NCI-H2196 treated with DMSO at 0.1 percent for 48 hours (cell line): ENCODE data around the gene DNAJB1.
"Not testable (repeated sequence)": the region's sequence is repeated elsewhere in the genome, so short reads cannot be mapped to it uniquely, and the experiment has no call there.

ENCODE experiments used
- DNase-seq: peaks from one replicate; lab custom pipeline; 2025; ENCODE audit not compliant: unreplicated experiment; lab: John Stamatoyannopoulos, UW

The DNAJB1 gene

DNA sequence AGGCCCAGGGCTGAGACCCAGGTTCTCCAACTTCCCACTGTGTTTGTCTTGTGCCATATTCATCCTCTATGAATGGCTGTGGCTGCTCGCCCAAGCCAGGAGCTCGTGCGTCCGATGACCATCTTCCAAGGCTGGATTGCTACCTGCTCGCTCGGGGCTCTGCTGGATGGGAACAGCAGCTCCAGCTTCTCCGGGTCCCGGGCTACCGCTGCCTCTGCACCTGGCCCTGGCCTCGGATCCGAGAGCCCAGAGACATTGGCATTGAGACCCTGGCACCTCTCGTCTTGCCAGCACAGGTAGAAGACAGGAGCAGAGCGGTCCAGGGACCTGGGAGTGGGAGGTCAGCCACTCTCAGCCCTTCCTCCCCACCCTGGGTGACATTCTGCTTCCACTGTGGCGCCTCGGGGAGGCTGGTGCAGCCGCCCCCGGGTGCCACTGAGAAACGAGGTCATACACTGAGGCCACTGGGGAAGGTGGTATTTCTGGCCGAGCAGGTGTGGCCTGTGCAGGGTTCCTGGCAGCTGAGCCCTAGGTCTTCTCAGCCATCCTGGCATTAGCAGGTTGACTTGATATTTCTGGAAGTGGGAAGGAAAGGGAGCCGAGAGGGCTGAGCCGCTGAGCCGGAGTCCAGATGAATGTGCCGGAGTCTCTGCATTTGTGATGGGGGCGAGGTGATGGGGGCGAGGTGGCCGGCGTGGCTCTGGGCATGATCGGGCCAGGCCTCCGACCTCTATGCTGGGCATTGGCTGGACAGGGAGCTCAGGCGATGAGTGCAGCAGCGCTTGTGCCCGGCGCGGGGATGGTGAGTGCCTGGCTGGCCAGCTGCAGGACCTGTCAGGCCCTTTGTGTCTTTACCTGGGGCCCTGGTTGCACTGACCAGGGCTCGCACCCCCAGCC lies 35.1 kb upstream of the DNAJB1 start:
- no peak for DNase-seq

DNA sequence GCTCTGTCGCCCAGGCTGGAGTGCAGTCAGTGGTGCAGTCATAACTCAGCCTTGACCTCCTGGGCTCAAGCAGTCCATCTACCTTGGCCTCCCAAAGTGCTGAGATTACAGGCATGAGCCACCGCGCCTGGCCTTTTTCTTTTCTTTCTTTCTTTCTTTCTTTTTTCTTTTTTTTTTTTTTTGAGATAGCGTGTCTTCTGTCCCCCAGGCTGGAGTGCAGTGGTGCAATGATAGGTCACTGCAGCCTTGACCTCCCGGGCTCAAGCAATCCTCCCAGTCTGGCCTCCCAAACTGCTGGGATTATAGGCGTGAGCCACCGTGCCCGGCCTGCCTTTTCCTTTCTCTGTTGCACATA lies 33.8 kb upstream of the DNAJB1 start:
- DNase-seq, result not testable (repeated sequence)

DNA sequence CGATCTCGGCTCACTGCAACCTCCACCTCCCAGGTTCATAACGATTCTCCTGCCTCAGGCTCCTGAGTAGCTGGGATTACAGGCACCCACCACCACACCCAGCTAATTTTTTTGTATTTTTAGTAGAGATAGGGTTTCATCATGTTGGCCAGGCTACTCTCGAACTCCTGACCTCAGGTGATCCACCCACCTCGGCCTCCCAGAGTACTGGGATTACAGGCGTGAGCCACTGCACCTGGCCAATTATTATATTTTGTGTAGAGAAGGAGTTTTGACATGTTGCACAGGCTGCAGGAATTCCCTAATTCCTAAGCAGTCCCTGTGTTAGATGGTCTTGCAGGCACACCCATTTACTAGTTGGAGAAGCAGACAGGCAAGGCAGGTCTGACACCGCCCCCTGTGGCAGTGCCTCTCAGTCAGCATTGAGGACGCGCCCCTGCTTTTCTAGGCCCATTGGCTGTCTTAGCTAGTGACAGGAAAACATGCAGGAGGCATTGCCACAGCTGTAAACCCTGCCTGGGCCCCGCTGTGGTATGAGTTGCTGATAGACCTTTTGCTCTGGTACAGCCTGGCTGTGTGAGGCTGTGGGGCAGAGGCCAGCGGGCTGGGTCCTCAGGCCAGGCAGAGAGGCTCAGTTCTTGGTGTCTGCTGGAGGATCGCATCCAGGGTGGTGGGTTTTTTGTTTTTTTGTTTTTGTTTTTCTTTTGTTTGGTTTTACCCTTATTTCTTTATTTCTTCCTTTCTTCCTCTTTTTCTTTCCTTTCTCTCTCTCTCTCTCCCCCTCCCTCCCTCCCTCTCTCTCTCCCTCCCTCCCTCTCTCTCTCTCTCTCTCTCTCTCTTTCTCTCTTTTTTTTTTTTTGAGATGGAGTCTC lies 33.2 kb upstream of the DNAJB1 start:
- DNase-seq, result peak; percentile 14

DNA sequence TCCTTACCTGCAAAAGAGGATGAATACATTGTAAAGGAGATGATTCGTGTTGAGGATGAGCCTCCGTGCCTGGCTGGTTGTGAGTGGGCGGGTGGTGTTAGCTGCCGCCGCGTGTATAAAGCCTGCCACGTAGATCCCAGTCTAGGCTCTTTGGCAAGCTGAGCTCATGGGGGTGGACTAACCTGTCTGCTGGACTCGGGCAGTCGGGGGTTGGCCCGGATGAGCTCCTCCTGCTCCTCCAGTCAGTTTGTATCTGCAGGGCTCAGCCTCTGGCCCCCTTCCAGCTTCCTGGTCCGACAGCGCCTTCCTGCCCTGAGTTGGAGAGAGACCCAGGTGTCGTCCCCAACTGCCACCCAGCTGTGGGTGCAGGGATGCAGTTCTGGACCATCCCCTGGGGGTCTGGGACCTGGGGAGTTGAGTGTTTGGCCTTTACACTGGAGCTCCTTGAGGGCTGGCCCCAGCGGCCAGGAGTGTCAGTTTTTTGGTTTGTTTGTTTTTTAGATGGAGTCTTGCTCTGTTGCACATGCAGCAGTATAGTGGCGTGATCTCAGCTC lies 32.1 kb upstream of the DNAJB1 start:
- DNase-seq, result peak; percentile 90

DNA sequence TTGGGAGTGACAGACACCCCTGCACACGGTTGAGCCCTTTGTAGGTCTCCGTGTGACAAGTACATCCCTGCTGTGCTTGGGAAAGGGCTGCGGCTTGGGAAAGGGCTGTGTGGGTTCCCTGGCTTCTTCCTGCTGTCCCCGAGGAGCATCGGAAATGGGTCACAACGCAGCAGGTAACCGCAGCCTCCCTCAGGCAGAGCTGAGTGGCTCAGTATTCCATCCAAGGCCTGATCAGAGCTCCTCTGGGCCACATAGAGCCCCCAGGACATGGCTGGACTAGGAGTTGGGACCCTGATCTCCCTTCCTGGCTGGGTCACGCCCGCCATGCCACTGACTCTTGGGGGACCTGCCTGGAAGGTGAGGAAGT lies 27.5 kb upstream of the DNAJB1 start:
- no peak for DNase-seq

DNA sequence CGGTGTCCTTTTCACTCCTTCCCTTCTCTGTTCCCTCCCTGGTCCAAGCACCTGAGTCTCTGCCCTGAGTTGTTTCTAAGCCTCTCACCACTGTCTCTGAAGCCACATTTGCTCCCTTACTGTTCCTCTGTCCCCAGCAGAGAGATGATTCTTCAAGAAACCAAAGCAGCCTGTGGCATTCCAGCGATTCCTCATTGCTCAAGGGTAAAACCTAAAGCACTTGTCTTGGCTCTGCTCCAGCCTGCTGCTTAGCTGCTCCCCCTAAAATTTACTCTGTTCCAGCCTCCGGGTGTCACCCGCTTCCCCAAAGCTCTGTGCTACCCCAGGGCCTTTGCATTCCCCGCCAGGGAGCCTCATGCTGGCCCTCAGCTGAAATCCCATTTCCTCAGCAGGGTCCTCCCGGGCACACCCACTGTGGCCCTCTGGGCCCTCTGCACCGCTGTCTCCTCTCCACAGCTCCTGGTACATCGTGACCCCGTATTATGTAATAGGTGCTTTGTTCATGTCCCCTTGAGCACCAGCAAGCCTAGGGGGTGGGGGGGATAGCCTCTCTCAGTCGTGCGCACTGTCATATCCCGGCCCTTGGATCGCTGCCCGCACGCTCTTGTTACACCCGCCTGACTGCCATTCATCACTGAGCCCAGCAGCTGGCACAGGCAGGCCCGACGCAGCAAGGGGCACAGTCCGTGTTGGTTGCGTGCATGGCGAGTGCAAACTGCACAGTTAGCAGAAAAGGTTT lies 26.9 kb upstream of the DNAJB1 start:
- peak; percentile 78 for DNase-seq

DNA sequence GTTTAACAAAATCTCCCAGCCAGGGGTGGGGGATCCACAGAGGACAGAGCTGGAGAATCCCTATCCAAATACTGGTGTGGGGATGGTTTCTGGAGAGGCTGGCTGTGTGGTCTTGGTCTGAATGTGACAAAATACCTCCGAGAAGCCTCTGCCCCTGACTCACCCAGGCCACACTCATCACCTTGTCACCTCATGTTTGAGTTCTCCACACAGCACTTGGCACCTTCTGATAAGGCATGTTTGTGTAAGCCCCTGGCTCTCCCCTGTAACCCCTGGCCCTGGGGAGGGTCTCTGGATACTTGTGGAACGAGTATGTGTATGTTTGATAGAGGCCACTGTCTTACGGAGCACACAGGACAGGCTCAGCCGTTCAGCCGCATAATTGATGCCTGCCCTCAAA lies 25.9 kb upstream of the DNAJB1 start:
- DNase-seq, result no peak

DNA sequence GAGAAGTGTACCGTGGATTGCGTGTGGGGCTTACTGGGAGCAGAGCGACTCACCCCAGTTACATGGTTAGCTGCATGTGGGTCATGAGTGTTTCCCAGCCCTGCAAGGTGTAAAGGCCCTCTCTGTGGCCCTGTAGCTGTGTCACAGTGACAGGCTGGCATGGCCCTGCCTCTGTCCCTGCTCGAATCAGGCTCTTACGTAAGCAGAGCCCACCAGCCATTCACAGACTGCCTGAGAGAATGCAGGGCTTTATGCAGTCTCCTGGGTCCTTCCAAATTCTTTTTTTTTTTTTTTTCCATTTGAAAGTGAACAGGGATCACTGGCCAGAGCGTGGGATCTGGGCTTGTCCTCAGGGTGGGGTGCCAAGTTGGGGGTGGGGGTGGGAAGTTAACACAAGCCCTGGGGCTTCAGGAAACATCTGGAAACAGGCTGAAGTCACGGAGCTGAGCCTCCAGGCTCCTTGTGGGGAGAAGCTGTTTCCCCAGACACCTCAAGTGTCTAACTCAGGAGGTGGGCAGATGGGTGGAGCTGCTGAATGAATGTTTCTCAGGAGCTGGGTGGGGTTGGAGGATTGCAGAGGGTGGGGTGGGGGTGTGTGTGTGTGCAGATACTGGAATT lies 24.6 kb upstream of the DNAJB1 start:
- no peak for DNase-seq

DNA sequence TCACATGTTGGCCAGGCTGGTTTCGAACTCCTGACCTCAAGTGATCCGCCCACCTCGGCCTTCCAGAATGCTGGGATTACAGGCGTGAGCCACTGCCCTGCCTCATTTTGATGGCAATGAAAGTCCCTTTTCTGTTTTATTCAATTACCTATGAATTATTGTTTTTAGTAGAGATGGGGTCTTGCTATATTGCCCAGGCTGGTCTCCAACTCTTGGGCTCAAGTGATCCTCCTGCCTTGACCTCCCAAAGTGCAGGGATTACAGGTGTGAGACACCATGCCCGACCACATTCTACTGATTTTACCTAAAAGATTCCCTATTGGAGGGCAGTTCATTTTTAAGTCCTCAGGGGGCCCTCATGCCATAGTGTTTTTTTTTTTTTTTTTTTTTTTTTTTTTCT lies 23.8 kb upstream of the DNAJB1 start:
- DNase-seq, result not testable (repeated sequence)

DNA sequence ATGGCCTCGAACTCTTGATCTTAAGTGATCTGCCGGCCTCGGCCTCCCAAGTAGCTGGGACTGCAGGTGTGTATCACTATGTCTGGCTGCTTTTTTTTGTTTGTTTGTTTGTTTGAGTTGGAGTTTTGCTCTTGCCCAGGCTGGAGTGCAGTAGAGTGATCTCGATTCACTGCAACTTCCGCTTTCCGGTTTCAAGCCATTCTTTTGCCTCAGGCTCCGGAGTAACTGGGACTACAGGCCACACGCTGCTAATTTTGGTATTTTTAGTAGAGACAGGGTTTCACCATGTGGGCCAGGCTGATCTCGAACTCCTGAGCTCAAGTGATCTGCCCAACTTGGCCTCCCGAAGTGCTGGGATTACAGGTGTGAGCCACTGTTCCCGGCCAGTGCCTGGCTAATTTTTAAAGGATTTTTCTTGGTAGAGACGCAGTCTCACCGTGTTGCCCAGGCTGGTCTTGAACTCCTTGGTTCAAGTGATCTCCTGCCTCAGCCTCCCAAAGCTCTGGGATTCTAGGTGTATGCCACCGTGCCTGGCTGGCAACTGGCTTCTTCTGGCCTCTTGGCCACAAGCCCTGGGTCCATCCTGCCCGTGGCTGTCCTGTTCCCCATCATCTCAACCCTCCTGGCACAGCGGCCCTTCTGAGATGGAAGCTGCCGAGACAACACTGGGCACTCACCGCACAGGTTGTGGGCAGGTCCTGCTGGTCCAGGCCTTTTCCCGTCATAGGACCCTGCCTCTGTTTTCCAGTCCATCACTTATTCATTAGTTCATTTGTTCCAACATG lies 22.7 kb upstream of the DNAJB1 start:
- DNase-seq, result no peak

DNA sequence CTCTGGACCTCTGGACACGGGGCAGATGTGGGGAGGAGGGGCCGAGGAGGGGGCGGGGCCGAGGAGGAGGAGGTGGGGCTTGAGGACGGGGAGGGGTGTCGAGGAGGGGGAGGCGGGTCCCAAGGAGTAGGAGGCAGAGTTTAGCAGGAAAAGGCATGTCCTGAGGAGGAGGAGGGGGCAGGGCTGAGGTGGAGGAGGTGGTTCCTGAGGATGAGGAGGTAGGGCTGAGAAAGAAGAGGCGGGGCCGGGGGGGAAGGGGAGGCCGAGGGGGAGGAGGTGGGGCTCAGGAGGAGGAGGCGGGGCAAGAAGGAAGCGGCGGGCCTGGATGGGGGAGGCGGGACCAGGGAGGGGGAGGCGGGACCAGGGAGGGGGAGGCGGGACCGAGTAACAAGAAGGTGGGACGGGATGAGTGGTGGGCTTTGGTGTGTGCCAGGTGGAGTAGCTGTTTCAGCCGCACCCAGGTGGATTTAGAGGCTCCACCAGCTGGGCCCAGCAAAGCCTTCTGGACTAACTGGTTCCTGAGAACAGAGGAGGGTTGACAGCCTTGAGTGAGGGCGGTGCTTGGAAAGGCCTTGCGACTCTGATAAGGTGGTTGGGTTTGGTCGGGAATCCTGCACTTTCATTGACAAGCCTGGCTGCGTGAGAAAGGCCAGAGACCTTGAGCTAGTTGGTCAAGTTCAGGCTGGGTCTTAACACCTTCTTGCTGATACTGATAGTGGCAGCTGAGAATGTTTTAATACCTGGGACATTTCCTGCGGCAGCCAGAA lies 18.9 kb upstream of the DNAJB1 start:
- no peak for DNase-seq

DNA sequence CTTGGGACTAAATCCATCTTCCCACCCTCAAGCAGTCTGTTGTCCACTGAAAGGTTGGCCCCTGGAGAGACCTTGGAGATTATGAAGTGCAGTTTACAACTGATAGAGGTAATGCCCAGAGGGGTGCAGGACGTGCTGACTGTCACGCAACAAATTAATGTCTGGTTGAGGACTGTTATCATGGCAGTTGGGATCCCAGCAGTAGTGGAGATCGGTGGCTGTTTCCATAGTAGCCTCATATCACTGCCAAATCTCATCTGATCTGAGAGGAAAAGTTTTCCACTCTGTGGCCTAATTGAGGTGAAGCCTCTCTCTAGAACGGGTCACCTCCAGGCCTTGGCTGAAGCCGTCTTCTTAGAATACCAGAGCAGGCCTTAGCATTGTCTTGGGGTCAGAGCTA lies 15.3 kb upstream of the DNAJB1 start:
- no peak for DNase-seq

DNA sequence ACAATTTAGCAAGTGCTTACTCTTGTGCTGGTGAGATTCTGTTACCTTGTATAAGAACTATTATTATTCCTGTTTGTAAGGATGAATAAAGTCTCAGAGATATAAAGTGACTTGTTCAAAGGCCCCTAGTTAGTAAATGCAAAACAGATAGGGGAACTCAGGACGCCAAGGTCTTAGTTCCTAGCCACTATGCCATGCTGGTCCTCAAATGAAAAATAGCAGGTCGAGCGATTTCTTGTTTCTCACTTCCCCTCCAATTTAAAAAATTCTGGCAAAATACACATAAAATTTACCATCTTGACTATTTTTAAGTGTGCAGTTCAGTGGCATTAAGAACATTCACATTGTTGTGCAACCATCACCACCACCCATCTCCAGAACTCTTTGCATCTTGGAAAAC lies 12.3 kb upstream of the DNAJB1 start:
- no peak for DNase-seq

DNA sequence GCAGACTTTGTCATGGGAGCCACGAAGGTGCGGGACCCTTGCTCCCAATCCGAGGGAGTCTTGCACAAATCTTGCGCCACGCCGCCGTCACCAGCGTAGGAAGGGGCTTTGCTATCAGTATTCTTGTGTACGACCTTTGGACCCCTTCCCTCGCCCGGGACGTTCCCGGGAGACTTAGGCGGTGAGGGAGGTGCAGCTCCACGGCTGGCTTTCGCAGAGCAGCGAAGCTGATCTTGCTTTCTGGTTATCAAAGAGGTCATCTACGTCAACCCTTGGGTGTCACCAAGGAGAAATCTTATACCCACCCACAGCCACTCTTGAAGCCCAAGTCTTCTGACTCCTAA lies 11.8 kb upstream of the DNAJB1 start:
- DNase-seq, result no peak

DNA sequence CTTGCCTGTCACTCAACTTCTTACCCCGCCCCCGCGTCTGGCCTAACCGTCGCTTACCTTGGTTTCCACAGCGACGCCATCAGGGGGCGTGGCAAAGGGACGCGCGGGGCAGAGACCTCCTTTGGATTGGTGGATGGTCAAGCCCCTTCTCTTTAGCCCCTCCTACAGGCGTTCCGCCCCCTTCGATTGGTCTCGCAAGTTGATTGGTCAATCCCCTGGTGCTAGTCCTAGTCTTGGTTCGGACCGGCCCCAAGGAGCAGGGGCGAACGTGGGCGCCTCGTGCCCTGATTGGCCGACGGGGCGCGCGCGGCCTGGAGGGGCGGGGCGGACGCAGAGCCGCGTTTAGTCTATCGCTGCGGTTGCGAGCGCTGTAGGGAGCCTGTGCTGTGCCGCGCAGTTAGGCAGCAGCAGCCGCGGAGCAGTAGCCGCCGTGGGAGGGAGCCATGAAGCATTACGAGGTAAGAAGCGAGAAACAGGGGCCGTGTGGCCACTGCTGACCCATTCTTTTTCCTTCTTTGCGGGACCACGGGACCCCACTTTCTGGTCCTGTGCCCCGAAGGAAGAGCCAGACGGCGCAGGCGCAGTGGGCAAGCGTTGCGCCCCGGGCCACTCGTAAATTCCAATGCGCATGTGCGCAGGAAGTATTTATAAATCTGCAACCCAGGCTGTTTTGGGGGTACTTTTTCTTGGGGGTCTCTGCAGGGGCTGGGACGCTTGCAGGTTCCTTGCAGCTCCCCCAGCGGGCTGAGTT lies 11.2 kb upstream of the DNAJB1 start, which contains the start of gene TECR:
TSS of gene TECR (plus strand) at position 341 of the 751 bp plus-strand sequence. CDS start at position 444, 103 bp downstream.
- peak; percentile 99 for DNase-seq

DNA sequence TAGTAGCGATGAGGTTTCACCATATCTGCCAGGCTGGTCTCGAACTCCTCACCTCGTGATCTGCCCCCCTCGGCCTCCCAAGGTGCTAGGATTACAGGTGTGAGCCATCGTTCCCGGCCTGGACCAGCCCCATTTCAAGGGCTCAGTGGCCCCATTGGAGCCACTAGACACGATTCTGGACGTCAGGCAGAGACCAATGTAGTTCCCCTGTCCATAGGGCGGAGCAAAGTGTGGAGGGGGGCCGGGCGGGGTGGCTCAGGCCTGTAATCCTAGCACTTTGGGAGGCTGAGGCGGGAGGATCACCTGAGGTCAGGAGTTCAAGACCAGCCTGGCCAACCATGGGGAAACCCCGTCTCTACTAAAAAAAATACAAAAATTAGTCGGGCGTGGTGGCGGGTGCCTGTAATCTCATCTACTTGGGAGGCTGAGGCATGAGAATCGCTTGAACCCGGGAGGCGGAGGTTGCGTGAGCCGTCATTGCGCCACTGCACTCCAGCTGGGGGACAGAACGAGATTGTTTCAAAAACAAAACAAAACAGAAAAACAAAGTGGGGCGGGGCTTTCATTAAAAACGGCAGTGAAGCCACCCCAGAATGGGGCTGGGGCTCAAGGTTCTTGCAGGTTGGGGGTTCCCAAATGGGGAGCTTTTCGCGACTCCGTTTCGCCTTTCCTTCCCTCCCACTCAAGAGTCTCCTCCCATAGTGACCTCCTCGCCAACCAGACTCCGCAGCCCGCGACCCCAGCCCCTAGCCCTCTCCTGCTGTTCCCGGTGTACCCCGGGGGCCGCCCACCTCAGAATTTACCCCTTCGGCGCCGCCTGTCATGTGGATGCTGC lies 10.4 kb upstream of the DNAJB1 start:
- no peak for DNase-seq

DNA sequence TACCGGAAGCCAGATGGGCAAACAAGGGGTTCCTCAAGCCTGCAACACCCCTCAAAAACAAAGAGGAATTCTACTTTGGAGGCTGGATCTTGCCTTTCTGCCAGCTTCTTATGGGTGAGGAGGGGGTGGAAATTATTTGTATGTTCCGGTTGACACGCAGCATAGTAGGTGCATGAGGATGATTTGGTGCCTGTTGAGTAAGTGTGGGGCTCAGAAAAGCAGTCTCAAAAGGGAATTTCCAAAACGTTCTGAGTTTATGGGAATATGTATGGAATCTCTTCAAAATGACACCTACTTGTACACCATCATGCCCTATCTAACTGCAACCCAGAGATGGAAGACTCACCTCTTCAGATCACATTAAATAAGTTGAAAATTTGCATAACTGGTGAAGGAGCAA lies 8.2 kb upstream of the DNAJB1 start:
- no peak for DNase-seq

DNA sequence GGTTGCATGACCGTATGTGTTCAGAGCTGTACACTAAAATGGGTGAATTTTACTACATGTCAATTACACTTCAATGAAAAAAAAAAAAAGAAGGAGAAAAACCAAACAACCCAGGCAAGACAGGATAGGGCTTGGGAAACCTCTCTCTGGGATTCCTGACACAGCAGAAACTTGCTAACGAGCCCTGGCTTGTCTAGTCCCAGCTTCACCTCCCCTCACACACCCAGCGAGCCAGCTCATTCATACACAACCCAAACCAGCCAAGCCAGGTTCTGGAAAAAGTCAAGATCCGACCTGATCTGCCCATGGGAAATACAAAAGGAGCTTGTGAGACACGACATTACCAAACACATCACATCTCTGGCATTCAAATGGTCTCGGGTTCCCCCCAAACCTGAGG lies 7.5 kb upstream of the DNAJB1 start:
- no peak for DNase-seq
